HG02852 (cell line): ENCODE measurements around the gene PADI1.

Experiments
- ATAC-seq: cut with Tn5 transposase; IDR thresholded peaks from one replicate; pipeline ENCODE4 v1.9.1; 2021; ENCODE audit warnings: mild to moderate bottlenecking, moderate library complexity; ENCODE audit not compliant: unreplicated experiment

The PADI1 gene

GRCh38 chr1:17293681-17294425, 88.9 kb downstream of the PADI1 start:
- no peak for ATAC-seq

GRCh38 chr1:17295292-17295691, 90.4 kb downstream of the PADI1 start:
- ATAC-seq = no peak
